HuH-7 (cell line): Measurements from ENCODE around the gene TLCD1.

Source experiments
- DNase-seq: peaks from one replicate; pipeline ENCODE4 v3.0.0; 2011; ENCODE audit warnings: low spot score

The TLCD1 gene, protein sequence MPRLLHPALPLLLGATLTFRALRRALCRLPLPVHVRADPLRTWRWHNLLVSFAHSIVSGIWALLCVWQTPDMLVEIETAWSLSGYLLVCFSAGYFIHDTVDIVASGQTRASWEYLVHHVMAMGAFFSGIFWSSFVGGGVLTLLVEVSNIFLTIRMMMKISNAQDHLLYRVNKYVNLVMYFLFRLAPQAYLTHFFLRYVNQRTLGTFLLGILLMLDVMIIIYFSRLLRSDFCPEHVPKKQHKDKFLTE

GRCh38 chr17:28726226-28726626, at the start of gene TLCD1:
TLCD1 (minus strand) TSS chr17:28726233; CDS start chr17:28726097, 136 bp downstream.
- peak; percentile 84 for DNase-seq

DNA sequence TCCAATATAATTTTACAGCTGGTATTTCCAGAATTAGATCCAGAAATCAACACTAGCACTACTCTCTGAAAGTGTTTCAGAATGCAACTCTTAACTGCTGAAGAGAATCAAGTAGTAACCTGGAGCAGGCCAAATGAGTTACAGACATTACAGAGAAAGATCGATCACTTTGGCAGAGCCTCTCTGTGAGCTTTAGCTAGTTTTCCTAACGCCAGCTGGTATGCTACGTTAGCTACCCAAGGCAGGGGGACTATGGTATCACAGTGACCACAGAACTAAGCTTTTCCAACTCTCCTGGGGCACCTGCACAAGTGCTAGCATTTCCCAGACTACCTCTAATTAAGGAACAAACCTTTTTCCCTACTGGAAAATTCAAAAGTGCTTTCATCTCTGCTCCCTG, 48.2 kb upstream of the TLCD1 start:
- no peak for DNase-seq

DNA sequence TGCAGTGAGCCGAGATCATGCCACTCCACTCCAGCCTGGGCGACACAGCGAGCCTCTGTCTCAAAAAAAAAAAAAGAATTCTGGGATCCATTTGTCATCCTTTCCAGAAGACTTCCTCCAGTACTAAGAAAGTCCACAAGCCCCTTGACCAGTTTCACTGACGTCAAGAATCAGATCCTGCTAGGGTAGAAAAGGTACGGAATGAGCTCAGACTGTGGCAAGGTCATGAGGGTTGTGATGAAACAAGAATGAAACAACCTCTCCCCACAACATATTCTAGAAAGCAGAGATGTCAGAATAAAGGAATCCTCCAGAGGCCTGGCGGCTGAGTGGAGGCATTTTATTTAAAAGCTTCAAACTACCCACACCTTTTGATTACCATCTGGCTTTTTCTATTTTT, 47.7 kb upstream of the TLCD1 start:
- no peak for DNase-seq

DNA sequence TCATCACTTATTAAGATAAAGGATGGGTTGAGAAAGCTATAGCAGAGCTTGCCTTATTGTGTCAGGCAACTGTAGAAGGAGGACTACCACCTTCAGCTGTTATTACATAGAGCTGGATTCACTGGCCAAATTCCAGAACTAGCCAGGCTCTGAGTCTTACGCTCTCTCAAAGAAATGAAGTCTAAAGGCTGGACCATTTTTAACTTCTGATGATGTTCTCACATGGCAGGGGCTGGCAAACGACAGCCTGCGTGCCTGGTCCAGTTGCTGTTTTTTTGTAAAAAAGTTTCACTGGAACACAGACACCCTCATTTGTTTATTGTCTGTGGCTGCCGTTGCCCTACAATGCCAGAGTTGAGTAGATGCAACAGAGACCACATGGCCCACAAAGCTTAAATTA, 39.0 kb upstream of the TLCD1 start:
- DNase-seq: no peak

- DNase-seq: peak; percentile 85
Observed at GRCh38 chr17:28763804-28764266, 37.8 kb upstream of the TLCD1 start.

DNA sequence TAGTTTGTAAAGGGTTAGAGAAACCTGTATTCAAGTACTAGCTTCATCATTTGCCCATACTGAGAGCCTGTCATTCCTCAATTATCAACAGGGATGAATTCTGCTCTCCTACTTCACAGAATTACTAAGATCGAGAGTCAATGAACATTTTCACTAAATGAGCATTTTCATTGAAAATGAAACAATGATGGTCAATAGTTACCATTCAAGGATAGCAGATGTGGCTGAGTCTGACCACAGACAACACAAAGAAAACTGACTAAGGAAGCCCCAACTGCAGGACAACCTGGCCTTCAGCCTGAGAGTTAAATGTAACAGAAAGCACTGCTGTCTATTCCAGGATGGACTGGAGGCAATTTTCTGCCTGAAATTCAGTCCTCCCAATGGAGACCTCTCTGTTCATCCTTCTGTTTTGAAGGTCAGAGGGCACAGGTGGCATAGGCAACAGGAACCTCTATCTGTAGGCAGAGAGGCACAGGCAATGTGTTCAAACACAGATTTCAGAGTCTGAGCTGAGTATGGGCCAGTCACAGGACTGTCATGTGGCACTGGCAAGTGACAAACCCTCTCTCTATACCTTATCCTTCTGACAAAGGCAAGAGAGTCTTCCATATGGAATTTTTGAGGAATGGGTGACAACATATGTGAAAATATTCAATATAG, 37.2 kb upstream of the TLCD1 start:
- no peak for DNase-seq

- DNase-seq: no peak
Observed at GRCh38 chr17:28760601-28761562, 34.8 kb upstream of the TLCD1 start.

DNA sequence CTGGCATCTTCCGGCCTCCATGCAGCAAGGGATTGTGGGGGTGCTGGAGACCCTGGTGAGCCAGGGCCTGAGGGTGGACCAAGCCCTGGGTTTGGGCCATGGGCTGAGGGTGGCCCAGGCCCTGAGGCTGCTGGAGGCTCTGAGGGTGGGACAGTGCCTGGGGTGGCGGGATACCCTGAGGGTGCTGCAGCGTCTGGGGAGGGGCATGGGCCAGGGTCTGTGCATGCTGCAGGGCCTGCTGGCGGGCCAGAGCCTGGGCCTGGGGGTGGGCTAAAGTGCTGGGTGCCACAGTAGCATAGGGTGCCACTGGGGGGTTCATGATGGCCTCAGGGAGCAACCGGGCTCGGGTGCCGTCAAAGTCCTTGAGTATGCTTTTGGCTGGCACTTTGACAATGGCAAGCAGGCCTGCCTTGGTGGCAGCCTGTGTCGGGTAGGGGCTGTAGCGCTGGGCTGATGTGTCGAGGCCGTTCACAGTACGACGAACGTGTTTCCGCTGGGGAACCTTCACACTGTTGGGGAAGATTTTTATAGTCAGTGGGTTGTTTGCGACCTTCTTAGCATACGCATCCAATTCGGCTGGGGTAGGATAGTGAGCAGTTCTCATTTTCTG, 33.3 kb upstream of the TLCD1 start:
- no peak for DNase-seq

- no peak for DNase-seq
Observed at GRCh38 chr17:28758411-28759121, 32.5 kb upstream of the TLCD1 start.

DNA sequence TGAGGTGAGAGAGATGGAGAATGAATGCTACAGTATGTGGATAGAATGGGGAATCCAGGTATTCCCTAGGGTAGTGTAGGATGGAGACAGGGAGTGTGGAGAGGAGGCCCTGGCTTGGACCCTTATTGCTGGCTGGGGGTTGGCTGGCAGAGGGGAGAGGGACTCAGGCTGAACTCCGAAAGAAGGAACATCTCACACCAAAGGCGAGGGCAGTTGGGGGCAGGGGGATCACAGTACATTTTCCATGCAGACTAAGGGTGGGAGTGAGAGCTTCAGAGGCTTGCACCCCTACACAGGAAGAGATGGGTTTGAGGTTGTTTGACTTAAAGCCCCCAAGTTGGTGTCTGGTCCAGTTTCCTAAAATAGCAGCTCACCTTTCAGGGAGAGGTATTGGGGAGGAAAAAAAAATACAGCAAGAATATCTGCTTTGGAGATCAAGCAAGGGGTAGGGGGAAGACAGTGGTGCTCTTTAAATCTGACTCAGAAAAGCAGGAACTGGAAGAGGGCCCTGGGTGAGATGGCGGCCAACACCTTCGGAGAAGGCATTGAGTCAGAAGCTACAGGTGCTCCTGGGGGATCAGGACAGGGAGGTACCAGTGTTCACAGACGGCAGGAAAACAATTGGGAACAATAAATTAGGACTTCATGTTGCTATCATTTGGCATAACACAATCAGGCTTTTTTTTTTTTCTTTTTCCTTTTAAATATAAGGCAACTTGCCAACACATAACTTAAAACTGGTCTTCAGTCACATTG, 30.2 kb upstream of the TLCD1 start:
- no peak for DNase-seq

- DNase-seq: no peak
Observed at GRCh38 chr17:28755486-28755885, 29.5 kb upstream of the TLCD1 start.

- no peak for DNase-seq
Observed at GRCh38 chr17:28751600-28752366, 25.8 kb upstream of the TLCD1 start.

GRCh38 chr17:28750178-28751047, 24.4 kb upstream of the TLCD1 start:
- DNase-seq: peak; percentile 86

- no peak for DNase-seq
Observed at GRCh38 chr17:28749516-28750177, 23.6 kb upstream of the TLCD1 start.

GRCh38 chr17:28748852-28749515, 23.0 kb upstream of the TLCD1 start:
- no peak for DNase-seq

DNA sequence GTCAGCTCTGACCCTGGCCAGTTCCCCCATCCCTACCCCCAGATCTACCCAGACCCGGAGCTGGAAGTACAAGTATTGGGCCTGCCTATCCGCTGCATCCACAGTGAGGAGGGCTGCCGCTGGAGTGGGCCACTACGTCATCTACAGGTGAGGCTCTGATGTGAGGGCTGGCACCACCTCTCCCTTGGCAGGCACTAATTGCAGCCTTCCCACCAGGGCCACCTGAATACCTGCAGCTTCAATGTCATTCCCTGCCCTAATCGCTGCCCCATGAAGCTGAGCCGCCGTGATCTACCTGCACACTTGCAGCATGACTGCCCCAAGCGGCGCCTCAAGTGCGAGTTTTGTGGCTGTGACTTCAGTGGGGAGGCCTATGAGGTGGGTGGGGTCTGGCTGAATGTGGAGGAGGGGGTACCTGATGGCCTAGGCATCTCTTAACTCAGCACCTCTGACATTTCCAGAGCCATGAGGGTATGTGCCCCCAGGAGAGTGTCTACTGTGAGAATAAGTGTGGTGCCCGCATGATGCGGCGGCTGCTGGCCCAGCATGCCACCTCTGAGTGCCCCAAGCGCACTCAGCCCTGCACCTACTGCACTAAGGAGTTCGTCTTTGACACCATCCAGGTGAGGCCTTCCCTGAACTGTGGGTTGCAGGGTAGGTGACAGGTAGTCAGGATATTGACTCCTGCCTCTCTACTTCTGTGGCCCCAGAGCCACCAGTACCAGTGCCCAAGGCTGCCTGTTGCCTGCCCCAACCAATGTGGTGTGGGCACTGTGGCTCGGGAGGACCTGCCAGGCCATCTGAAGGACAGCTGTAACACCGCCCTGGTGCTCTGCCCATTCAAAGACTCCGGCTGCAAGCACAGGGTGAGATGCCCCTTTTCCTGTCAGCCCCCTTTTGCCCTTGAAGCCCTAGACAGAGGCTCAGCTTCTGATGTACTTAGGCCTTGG, 22.0 kb upstream of the TLCD1 start:
- DNase-seq: no peak
